ENCODE measurements around the gene FMOD. TPM values are rescaled to one million over a fixed set of nuclear protein-coding genes. Genes with fewer than 3 reads are reported as not detected.
A peak's percentile ranks its signal among the peaks of the same experiment; 100 is the strongest.

FMOD gene
- total and polyA plus RNA-seq, 4 donors, result 16.5 to 93.4 (median 32.8) TPM

DNA sequence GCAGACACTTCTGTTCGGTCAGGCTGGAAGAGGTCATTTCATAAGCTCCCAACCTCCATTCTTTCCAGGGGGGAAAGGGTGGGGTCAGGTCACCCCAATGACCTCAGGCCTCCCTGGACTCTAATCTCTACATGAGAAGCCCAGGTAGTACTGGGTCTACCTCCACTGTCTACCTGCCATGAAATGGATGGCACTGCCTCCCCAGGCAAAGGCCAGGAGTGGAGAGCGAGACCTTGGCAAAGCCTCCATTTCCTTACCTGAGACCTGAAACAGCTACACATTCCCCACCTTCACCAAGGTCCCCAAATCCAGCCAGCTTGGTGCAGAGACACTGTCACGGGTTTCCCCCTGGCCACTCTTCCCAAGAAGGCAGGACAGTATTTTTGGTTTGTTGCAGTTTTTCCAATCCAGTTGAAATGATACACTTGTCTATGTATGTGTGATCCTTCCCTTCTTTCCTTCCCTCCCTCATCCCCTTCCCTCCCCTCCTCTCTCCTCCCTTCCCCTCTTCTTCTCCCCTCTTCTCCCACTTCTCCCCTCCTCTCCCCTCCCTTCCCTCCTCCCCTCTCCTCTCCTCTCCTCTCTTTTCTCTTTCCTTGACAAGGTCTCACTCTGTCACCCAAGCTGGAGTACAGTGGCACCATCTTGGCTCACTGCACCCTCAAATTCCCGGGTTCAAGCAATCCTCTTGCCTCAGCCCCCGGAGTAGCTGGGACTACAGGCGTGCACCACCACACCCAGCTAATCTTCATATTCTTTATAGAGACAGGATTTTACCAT lies 29.5 kb downstream of the FMOD start:
- 71 to 78% methylated on average over 6 of the region's 6 CpGs for WGBS, 2 donors
- H3K27ac ChIP-seq (ENCODE audit: low read depth in 1 of 2, low read length in 1 of 2), result peak overlapping the region in 1 of 2 donors; percentile 82
- TF ChIP-seq, protein P1, sequence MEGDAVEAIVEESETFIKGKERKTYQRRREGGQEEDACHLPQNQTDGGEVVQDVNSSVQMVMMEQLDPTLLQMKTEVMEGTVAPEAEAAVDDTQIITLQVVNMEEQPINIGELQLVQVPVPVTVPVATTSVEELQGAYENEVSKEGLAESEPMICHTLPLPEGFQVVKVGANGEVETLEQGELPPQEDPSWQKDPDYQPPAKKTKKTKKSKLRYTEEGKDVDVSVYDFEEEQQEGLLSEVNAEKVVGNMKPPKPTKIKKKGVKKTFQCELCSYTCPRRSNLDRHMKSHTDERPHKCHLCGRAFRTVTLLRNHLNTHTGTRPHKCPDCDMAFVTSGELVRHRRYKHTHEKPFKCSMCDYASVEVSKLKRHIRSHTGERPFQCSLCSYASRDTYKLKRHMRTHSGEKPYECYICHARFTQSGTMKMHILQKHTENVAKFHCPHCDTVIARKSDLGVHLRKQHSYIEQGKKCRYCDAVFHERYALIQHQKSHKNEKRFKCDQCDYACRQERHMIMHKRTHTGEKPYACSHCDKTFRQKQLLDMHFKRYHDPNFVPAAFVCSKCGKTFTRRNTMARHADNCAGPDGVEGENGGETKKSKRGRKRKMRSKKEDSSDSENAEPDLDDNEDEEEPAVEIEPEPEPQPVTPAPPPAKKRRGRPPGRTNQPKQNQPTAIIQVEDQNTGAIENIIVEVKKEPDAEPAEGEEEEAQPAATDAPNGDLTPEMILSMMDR (IDR thresholded peaks at IDR 0.05; ENCODE audit: control extremely low read depth, extremely low read depth), result no peak

DNA sequence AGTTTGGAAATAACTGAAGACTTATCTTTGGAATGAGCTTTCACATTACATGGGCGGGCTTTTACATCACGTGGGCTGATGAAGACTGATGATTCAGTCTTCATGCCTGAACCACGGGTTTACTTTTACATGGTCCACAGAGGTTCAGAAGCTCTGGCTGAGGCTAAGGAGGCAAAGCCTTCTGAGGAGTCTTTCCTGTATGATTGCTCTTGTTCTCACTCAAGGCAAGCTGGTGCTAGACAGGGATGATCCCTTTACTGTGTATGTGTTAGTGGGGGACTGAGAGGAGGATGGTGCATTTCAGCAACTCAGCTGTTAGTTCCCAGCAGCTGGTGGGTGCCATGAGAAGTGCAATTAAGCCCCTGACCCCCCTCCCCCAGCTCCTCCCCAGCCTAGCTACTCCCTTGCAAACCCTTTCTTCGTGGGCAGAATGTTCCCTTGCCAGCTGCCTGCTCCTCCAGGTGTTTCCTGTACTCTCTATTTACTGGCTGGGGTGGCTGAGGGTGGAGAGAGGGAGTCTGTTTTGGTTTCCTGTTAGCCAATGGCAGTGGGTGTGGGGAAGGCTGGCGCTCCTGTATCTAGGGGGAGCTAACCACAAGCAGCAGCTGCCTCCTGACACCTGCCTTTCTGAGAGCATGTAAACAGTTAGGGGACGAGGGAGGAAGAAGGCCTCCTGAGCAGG lies 30.2 kb downstream of the FMOD start:
- no peaks in the 10 kb centered on the region for H3K36me3 ChIP-seq (ENCODE audit: control insufficient read depth in 4 of 4, insufficient read depth in 4 of 4, low read length in 4 of 4)
- peak; percentile 57 for ATAC-seq (ENCODE audit: insufficient read depth, low FRiP score)
- H3K9ac ChIP-seq (ENCODE audit: insufficient read depth in 1 of 2, low read length in 2 of 2), result no peak overlapping the region
- WGBS, 2 donors, result 7 to 23% methylated on average over 6 of the region's 6 CpGs
- DNase-seq, result peak; percentile 47 to 73 (median 47)
- peaks cover 11 to 43% (median 26%) of the 10 kb centered on the region in 5 donors for H3K4me1 ChIP-seq (ENCODE audit: control insufficient read depth in 5 of 5, insufficient read depth in 5 of 5, low read length in 5 of 5)
- H3K9me3 ChIP-seq (ENCODE audit: control insufficient read depth in 4 of 4, insufficient read depth in 3 of 4, low read length in 3 of 4), result no peaks in the 10 kb centered on the region
- H3K4me3 ChIP-seq, result no peak overlapping the region
- H3K27me3 ChIP-seq (ENCODE audit: control insufficient read depth in 3 of 3, insufficient read depth in 3 of 3, low read length in 2 of 3), result no peaks in the 10 kb centered on the region
- peak overlapping the region in 1 of 2 donors; percentile 82 for H3K27ac ChIP-seq (ENCODE audit: low read depth in 1 of 2, low read length in 1 of 2)
- TF ChIP-seq, protein P1 (IDR thresholded peaks at IDR 0.05; ENCODE audit: control extremely low read depth, extremely low read depth), result no peak

More for the DNA sequence above, 29.5 kb downstream of the FMOD start:
- ATAC-seq (ENCODE audit: insufficient read depth, low FRiP score) (no peak), DNase-seq (no peak)
- H3K27me3 ChIP-seq (ENCODE audit: control insufficient read depth in 3 of 3, insufficient read depth in 3 of 3, low read length in 2 of 3), result no peaks in the 10 kb centered on the region
- H3K4me1 ChIP-seq (ENCODE audit: control insufficient read depth in 5 of 5, insufficient read depth in 5 of 5, low read length in 5 of 5), result peaks cover 11 to 50% (median 27%) of the 10 kb centered on the region in 5 donors
- no peaks in the 10 kb centered on the region for H3K9me3 ChIP-seq (ENCODE audit: control insufficient read depth in 4 of 4, insufficient read depth in 3 of 4, low read length in 3 of 4)
- no peak overlapping the region for H3K4me3 ChIP-seq
- H3K9ac ChIP-seq (ENCODE audit: insufficient read depth in 1 of 2, low read length in 2 of 2), result no peak overlapping the region
- H3K36me3 ChIP-seq (ENCODE audit: control insufficient read depth in 4 of 4, insufficient read depth in 4 of 4, low read length in 4 of 4), result no peaks in the 10 kb centered on the region

DNA sequence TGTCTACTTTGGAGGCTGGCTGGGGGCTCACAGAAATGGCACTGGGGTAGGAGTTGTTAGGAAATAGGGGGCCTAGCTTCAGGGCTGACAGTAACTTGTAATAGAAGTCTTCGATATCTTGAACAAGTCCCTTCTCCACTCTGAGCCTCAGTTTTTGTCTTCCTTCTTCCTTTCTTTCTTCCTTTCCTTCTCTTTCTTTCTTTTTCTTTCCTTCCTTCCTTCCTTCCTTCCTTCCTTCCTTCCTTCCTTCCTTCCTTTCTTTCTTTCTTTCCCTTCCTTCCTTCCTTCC lies 32.7 kb downstream of the FMOD start:
- Histone ChIP-seq H3K9me3 (ENCODE audit: control insufficient read depth in 4 of 4, insufficient read depth in 3 of 4, low read length in 3 of 4) (no peaks in the 10 kb centered on the region), H3K4me3 (no peak overlapping the region), H3K27ac (ENCODE audit: low read depth in 1 of 2, low read length in 1 of 2) (no peak overlapping the region), H3K9ac (ENCODE audit: insufficient read depth in 1 of 2, low read length in 2 of 2) (no peak overlapping the region), H3K27me3 (ENCODE audit: control insufficient read depth in 3 of 3, insufficient read depth in 3 of 3, low read length in 2 of 3) (no peaks in the 10 kb centered on the region), H3K4me1 (ENCODE audit: control insufficient read depth in 5 of 5, insufficient read depth in 5 of 5, low read length in 5 of 5) (peaks cover 5 to 18% (median 7%) of the 10 kb centered on the region in 5 donors), H3K36me3 (ENCODE audit: control insufficient read depth in 4 of 4, insufficient read depth in 4 of 4, low read length in 4 of 4) (no peaks in the 10 kb centered on the region)
- no peak for ATAC-seq (ENCODE audit: insufficient read depth, low FRiP score)
- DNase-seq, result no peak
- TF ChIP-seq, protein P1 (IDR thresholded peaks at IDR 0.05; ENCODE audit: control extremely low read depth, extremely low read depth), result no peak
- WGBS, 2 donors, result 89 to 96% methylated on average over 1 of the region's 1 CpG

Measured in lung (tissue), 12 donors.